Femur (tissue), 1 donor: ENCODE measurements around the gene IGSF9.

ENCODE experiments used
- DNase-seq: peaks from one replicate; pipeline ENCODE4 v3.0.0-alpha.2; 2017

IGSF9 gene

DNA sequence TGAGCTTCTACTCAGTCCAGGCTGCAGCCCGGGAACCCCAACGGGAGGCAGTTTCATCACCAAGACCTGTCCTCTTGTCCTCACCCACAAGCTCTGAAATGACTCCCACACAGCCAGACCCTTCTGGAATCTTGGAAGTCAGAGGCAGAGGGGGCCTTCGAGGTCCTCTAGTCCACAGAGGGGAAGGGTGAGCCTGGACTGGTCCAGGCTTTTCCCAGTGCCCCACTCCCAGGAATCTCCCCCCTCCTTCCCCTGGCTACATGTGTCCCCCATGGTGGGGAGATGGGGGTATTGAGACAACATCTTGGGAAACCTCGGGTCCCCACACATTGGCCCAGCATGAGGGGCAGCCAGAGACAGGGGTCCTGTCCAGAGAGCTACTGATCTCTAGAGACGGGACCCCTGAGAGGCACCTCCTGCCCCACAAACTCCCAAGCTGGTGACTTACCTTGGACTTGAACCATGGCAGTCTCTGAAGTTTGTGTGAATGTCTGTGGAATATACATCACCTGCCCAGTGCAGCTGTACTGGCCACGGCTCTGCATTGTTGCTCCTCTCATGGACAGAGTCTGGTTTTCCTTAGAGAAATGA is 28.0 kb upstream of the IGSF9 start:
- no peak for DNase-seq

DNA sequence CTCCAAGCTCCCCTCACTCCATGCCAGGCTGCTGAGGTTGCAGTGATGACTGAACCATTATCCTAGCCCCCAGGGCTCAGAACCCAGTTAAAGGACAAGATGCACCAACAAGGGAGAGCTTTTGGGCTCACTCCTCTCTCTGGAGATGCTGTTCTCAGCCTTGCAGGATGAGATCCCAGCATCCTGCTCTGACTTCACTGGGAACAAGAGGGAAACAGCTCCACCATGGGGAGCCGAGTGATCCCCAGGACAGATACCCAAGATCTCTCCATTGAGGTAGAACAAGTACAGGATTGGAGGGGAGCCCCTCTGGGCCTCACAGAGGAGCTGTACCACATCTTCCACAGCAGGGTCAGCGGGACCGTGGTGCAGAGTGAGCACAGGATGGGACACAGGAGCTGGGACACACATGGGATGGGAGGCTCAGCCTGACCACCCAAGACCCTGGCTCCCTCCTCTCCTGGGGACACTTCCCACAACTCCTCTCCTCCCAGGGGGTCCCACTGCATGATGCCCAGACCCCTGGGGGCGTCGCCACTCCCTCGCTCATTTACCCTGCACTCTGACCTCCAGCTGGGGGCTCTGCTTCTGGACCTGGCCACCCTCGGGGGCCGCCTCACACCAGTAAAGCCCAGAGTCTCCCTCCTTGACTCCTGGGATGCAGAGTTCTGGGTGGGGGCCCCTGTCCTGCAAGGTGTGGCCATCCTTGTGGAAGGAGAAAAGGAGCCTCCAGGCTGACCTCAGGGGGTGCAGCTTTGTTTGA is 27.2 kb upstream of the IGSF9 start:
- no peak for DNase-seq

DNA sequence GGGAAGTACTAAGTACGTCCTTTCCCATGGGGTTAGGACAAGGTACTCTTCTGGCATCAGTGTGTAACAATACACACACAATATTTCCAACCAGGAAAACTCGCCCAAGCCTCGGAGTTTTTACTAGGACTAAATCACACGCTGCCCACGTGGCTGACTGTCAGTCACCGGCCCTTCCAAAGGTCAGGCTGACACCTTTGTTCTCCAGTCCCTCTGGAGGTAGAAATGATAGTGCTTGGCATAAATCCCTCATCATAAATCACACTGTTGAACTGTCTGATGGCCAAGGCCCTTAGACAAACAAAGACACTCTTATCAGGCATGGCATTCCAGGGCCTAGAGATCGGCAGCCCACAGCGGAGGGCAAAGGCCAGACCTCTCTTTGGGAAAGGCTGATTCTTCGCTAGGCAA is 25.5 kb upstream of the IGSF9 start:
- DNase-seq, result no peak

DNA sequence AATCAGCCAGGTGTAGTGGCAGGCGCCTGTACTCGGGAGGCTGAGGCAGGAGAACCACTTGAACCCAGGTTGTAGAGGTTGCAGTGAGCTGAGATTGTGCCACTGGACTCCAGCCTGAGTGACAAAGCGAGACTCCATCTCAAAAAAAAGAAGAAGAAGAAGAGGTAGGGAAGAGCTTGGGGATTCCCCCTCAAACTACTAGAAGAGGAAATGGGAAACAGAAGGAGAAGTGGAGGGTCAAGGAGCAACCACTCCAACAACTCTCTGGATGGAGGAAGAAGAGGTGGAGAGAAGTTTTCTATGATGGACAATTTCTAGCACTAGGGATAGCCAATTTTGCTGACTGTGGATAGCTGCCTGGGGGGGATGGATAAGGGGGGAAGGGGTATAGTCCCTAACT is 23.5 kb upstream of the IGSF9 start:
- no peak for DNase-seq

DNA sequence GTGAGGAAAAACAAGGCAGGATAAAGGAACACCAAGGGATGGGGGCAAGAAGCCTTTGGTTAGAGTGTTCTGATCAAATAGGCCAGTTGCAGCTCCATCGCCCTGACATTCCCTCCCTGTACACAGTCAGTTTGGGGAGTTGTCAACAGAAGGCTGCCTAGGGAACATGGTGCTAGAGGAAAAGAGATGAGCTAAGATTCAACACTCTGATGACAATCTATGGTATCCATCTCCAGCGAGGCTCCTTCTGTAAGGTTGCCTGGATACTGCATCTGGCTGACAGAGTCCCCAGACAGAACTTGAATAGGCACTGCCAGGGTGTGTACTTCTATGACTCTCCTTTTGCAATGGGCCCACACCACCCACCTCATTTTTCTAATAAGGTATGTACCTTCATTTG is 19.9 kb upstream of the IGSF9 start:
- DNase-seq, result no peak

DNA sequence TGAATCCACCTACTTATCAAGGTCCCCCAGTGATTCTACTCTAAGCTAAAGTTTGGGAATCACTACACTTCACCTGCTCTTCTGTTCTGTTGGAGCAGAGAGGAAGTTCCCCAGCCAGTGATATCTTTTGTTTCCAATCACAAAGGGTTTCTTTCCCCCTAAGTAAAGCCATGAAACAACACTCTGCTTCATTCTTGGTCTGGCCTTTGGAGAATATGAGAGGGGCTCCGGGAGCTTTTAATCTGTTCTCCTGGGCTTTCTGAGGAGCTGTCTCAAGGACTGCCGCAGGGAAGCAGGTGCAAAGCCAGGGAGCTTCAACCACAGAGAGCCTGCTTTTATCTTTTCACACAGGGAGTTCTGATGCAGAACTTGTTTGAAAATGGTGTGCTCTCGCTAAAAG is 18.7 kb upstream of the IGSF9 start:
- no peak for DNase-seq

DNA sequence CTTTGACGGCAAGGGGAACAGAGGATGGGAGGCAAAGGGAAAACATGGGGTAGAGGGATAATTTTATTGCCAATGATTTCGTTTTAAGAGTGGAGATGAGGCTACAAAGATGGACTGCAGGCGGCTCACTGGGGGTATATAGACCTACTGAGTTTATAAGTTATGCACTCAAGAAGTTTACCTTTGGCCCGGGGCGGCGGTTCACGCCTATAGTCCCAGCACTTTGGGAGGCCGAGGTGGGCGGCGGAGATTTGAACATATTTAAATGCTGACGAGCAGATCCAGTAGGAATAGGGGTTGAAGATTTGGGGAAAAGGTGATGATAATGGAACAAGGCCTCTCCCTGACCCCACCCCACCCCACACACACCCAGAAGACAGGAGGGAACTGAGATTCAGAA is 16.8 kb upstream of the IGSF9 start:
- DNase-seq, result no peak

DNA sequence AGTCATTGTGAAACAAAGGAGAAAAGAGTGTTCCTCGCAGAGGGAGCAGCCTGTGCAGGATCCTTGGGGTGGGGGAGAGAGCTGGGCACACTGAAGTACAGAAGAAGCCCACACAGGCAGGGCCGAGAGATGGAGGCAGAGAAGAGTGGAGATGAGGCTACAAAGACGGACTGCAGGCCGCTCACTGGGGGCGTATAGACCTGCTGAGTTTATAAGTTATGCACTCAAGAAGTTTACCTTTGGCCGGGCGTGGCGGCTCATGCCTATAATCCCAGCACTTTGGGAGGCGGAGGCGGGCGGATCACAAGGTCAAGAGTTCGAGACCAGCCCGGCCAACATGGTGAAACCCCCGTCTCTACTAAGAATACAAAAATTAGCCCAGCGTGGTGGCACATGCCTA is 16.2 kb upstream of the IGSF9 start:
- DNase-seq, result no peak

DNA sequence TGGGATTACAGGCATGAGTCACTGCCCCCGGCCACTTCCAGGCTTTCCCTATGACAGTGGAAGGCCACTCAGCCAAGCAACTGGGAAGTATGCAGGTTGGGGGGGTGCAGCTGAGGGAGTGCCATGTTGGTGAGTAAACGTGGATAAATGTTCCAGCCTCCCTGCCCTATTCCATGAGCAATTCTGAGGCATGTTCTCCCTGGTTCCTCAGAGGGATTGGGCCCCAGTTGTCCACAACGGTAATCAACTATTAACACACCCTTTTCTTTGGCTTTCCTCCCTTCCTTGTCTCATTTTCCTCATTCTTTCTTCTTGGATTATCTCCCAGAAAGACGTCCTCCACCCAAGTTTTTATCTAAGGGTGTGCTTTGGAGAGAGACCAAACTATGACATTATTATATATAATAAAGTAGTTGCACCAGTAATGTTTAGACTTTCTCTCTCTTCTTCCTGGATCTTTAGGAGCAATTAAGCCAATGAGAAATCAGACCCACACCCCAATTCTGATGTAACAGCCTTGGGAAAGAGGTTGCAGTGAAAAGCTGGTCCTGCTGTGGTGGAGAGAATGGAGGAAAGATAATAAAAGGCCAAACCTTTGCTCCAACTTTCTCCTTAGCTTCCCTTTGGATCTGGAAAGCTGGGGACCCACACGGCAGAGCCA is 15.4 kb upstream of the IGSF9 start:
- peak; percentile 68 for DNase-seq

DNA sequence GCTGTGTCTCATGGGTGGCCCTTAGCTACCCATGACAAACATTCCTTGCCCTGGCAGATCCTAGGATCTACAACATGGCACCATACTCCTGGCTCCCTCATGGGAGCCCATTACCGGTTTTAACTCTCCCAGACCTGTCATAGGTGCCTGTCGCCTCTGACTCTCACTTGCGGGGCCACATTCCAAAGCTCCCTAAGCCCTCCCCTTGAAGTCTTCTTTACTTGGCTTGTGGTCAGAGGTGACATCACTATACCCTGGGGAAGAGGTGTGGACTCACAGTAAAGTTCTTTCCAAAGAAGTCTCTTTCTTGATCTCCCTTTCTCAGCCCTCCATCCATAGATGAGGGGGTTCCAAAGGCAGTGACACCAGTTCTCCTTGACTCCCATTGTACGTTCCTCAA is 14.0 kb upstream of the IGSF9 start:
- no peak for DNase-seq

DNA sequence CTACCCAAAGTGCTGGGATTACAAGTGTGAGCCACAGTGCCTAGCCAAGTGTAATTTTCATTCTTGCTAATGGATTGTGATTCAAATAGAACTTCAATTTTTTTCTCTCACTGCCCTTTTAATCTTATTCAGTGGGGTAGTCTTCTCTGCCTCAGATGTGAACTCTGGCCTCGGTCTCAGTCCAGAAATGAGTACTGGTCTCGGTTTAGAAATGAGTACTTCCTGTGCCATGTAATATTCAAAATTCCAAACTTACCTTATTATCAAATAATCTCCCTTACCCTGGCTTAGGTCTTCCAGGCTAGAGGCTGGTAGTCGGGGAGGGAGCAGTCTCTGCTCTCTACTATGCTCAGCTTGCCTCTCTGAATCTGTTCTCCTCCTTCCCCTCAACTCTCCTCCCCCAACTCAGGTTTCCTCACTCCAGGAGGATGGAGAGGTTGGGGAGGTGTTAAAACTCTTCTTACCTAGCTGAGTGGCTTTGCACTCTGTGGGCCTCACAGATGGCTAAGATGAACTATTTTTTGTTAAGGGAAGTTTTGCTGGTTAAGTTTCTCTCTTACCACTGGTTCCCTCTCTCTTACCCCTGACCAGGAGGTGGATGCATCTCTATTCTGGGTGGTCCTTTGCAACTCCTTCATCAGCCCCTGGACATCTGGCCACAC is 13.4 kb upstream of the IGSF9 start:
- no peak for DNase-seq

DNA sequence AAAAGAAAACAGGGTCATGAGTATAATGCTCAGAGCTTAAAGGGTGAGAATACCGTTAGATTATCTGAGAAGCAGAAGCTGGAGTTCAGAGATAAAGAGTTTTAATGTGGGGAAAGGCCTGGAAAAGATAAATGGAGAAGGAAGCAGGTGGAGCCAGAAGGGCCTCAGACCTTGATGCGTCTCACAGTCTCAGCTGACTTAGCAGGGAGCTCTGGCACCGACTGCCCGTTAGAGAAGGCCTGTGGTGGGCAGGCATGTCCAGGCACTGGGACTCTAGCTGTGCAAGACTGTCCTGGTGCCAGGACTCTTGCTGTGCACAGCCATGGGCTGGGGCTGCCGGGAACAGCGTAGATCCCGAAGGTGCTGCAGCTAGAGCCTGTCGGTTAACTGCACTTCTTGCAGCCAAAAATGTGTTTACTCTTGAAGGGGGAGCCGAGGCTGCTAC is 12.4 kb upstream of the IGSF9 start:
- no peak for DNase-seq

DNA sequence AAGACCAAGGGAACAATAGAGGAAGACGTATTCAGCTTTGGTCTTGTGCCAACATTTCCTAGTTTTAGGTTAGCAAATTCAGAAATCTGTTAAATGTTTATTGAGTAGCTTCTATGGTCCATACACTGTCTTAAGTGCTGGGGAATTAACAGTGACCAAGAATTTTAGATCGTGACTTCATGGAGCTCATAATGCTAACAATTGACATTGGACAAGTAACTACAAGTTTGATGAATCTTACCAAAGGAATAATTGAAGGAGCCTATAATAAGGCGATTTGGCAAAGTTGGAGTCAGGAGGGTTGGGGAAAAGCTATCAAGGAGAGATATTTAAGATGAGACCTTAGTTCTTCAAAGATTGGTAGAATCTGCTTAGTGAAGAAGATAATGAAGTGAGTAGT is 10.0 kb upstream of the IGSF9 start:
- no peak for DNase-seq

DNA sequence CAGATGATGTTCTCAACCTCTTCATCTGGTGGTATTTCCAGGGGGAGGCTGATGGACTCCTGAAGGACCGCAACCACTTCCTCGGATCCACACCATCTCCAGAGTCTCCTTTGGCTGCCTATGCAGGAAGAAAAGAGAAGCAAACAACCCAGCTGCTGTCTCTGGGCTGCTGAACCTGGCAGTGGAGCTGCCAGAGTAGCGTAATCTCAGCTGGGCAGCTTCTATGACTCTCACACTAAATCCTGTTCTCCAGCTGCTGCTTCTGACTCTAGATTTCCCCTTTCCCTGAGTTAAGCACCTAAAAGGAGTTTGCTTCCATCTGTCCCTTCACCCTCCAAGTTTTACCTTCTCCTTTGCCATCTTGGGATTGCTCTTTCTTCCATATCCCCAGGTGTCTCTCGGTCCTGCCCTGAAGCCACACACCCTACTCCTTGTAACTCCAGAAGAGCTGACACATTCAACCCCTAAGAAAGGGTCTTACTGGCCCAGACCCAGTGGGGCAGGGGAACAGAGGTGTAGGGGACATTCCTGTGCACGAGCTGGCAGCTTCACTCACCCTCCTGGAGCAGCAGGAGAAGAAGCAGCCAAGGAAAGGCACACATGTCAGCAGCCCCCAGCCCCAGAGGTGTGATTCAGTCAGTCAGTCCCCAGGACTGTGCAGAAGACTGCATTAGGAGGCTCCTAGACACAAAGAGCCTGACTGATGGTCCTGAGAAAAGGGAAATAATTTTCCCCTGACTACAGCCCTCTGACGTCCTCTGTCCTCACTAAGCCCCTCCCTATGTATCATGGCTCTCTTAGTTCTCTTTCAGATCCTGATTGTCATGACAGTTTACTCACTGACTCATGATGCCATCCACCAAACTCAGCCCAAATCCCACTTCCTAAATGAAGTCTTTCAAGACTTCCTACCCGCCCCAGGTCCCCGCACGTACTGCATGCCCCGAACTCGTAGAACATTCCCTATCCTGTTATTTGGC is 8.4 kb upstream of the IGSF9 start, which contains the start of gene SLAMF9:
TSS of gene SLAMF9 (minus strand) at position 702 of the 980 bp plus-strand sequence. CDS start at position 602, 100 bp downstream.
- DNase-seq, result no peak

DNA sequence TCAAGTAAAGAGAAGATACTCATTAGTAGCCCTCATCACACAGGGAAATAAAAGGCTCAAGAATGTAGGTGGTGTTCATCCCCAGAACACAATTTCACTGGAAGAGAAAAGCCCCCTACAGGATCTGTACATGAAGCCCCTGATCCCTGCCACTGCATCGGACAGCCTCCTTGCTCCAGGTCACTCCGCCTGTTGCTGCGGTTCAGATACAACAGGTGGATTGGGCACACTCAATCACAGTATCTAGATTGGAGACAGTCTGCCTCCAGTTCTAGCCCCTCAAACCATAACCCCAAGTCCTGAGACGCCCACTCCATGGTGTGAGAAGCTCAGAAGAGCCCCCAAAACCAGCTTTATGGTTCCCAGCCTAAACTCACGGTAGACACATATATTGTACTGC is 7.5 kb upstream of the IGSF9 start:
- DNase-seq, result no peak

DNA sequence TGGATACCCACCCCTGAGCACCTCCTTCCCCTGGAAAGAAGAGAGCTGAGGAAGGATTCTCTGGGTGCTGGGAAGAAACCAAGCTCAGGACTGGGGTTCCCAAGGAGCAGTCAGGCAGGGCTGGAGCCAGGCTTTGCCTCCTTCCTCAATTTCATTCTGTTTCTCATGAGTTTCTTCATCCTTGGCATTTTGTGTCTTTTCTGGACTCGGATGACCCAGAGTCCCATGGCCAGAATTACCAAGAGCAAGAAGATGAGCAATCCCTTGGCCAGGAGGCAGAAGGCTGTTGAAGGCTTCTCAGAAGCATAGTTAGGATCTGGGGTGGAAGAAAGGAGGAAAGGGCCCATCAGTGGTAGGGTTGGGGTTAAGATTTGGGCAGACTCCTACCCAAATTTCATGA is 6.1 kb upstream of the IGSF9 start:
- DNase-seq, result no peak

DNA sequence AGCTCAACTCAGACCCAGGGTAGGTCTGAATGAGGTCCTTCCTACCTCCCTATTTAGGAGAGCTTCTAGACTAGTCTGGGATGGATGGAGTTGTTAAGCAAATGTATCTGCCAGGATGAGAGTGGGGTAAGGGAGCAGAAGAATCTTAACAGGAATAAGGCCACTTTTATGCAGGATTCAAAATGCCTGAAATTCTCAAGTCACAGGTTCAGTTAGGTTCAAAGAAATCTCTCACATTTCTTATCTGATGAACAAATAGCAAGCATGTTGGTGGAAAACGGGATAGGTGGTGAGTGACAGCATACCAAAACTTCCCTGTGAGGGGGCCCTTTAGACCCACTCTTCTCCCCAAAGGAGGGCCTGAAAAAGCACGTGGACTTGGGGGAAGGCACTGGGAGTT is 5.6 kb upstream of the IGSF9 start:
- DNase-seq, result no peak

DNA sequence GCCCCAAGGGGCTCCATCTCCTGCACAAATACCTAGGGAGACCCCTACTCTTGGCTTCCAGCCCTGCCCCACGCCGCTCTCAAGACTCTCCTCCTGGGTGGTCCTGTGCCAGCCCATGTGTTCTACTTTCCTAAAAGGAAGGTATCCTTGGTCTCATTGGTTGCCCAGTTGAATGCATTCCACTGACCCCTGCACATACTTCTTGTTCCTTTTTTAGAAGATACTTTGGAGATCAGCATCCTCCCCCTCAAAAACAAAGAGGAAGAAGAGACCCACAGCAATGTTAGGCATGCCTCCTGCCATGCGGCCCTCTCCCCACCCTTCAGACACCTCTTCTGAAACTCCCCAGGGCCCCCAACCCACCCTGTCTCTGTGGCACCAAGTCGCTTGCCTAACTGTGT is 4.6 kb upstream of the IGSF9 start:
- no peak for DNase-seq

DNA sequence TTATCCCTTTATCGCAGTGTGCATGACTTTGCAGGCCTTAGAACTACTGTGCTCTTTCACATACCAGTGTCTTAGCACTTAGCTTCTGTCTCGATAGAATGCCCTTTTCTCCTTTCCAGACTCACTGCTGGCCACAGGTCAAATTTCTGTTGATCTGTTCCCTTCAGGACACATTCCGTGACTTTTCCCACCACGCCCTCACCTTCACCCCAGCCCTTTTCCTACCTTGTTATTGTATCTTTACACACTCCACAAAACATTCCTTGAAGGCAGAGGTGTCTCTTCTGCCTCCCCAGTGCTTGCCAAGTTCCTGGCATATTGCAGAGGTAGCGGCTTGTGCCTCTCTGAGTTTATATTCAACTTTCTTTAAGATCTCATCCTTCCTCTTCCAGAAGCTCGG is 3.7 kb upstream of the IGSF9 start:
- DNase-seq, result peak; percentile 3

DNA sequence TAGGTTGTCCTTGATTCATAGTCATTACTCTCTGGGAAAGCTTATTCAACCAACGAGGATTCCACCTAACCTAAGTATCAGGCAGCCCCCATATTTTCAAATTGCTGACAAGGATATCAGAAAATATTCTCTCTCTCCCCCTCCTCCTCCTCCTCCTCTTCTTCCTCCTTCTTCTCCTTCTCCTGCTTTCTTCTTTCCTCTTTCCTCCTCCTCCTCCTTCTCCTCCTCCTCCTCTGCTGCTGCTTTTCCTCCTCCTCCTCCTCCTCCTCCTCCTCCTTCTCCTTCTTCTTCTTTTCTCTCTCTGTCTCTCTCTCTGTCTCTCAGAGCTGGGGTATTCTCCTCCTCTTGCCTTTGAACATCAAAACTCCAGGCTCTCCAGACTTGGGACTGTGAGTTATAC is 2.5 kb upstream of the IGSF9 start:
- no peak for DNase-seq

DNA sequence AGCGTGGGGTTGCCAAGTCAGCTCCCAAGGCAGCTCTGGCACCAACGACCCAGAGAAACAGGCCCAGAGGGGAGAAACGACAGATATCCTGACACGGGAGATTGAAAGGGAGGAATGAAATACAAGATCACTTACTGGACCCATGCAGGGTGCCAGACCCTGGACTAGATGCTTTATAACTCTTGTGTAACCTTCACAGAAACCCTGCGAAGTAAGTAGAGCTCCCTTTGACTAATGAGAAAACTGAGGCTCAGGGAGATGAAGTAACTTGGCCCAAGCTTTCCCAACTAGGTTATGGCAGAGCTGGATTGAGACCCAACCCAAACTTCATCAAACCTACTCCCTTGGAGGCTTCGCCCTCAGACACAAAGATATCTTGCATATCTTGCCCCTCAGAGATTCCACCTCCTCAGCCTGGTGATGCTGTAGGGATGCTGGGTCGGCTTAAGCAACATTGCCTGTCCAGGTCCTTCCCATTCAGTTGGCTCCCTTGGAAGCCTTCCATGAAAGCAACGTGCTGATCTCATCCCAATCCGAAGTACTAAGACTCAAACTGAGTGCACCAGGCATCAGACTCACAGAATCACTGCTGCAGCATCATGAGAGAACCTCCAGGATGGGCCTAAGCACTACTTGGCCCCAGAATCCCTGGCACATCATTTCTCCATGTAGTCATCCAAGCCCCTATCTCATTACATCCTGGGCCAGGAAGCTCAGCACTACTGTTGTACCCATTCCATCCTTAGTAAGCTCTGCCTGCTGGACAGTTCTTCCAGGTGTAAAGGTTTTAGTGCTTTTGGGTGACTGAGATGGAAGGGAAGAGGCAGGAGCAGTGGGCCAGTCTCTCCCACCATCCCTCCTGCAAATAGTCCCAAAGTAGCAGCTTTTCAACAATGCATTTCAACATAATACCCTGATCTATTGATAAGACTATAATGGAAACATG is 1.1 kb upstream of the IGSF9 start:
- no peak for DNase-seq
